Panc1 (cell line): ENCODE results near the gene C1orf146.

Source experiments
- POLR2AphosphoS5 ChIP-seq: IDR thresholded peaks from 2 replicates; pipeline ENCODE4 v1.6.1; 2012; ENCODE audit warnings: mild to moderate bottlenecking, low read depth, low read length, moderate library complexity
- TF ChIP-seq, protein P1 (sequence below): fragments of 450-650 bp; IDR thresholded peaks from 2 replicates; pipeline ENCODE4 v1.5.1; 2017; ENCODE audit warnings: mild to moderate bottlenecking

DNA sequence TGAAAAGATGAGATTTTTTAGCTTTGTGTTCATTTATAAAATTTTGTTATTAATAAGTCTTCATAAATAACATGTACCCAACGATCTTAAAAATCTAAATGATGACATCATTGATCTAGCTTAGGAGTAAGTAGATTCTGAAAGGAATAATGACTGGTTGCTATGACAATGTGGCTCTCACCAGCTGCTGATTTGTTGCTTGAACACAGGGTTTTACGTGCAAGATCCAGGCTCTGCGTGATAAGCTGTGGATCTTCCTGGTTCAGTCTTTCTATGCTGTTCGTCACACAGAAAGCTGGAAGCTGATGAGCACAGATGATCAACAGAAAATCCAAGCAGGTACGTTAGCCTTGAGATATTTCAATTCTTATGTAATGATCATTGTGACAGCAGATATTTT lies 49.1 kb upstream of the C1orf146 start:
- TF ChIP-seq POLR2AphosphoS5, result no peak
- TF ChIP-seq, protein P1, sequence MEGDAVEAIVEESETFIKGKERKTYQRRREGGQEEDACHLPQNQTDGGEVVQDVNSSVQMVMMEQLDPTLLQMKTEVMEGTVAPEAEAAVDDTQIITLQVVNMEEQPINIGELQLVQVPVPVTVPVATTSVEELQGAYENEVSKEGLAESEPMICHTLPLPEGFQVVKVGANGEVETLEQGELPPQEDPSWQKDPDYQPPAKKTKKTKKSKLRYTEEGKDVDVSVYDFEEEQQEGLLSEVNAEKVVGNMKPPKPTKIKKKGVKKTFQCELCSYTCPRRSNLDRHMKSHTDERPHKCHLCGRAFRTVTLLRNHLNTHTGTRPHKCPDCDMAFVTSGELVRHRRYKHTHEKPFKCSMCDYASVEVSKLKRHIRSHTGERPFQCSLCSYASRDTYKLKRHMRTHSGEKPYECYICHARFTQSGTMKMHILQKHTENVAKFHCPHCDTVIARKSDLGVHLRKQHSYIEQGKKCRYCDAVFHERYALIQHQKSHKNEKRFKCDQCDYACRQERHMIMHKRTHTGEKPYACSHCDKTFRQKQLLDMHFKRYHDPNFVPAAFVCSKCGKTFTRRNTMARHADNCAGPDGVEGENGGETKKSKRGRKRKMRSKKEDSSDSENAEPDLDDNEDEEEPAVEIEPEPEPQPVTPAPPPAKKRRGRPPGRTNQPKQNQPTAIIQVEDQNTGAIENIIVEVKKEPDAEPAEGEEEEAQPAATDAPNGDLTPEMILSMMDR, result no peak
